Endodermal cell (in vitro differentiated cells): ENCODE data around the gene CORO2B. TPM values are rescaled to one million over a fixed set of nuclear protein-coding genes. Genes with fewer than 3 reads are reported as not detected.

Source experiments
- DNase-seq: peaks from one replicate; pipeline ENCODE4 v3.0.0-alpha.2; 2017
- H3K27ac ChIP-seq: 2 replicates; pipeline ENCODE4 v1.5.1; 2013; ENCODE audit warnings: mild to moderate bottlenecking, low read depth, low read length, moderate library complexity
- H3K27me3 ChIP-seq: 2 replicates; pipeline ENCODE4 v1.6.1; 2013; ENCODE audit warnings: mild to moderate bottlenecking, low read length, moderate library complexity; ENCODE audit not compliant: insufficient read depth, control insufficient read depth, poor library complexity, severe bottlenecking
- H3K36me3 ChIP-seq: 2 replicates; pipeline ENCODE4 v1.7.0; 2013; ENCODE audit warnings: mild to moderate bottlenecking, low read length, moderate library complexity; ENCODE audit not compliant: control insufficient read depth, insufficient read depth
- H3K4me1 ChIP-seq: one replicate; pipeline ENCODE4 v1.7.0; 2013; ENCODE audit warnings: low read length; ENCODE audit not compliant: control insufficient read depth, insufficient read depth
- H3K4me3 ChIP-seq: 2 replicates; pipeline ENCODE4 v1.5.1; 2013; ENCODE audit warnings: mild to moderate bottlenecking, low read length, moderate library complexity
- H3K9ac ChIP-seq: 2 replicates; pipeline ENCODE4 v1.6.1; 2013; ENCODE audit warnings: mild to moderate bottlenecking, low read length, moderate library complexity; ENCODE audit not compliant: poor library complexity, severe bottlenecking; ENCODE audit errors: extremely low read depth
- H3K9me3 ChIP-seq: 2 replicates; pipeline ENCODE4 v1.6.1; 2013; ENCODE audit warnings: mild to moderate bottlenecking, low read length, moderate library complexity; ENCODE audit not compliant: control insufficient read depth
- H3K27ac Mint-ChIP-seq: 2 replicates; pipeline ENCODE4 v1.8.0; 2020; ENCODE audit warnings: mixed read lengths
- H3K27me3 Mint-ChIP-seq: 2 replicates; pipeline ENCODE4 v1.8.0; 2021; ENCODE audit warnings: mild to moderate bottlenecking, mixed read lengths; ENCODE audit not compliant: insufficient read depth
- H3K36me3 Mint-ChIP-seq: 2 replicates; pipeline ENCODE4 v1.8.0; 2020; ENCODE audit warnings: low read depth, mixed read lengths
- H3K4me1 Mint-ChIP-seq: 2 replicates; pipeline ENCODE4 v1.8.0; 2020; ENCODE audit warnings: mixed read lengths
- H3K4me3 Mint-ChIP-seq: 2 replicates; pipeline ENCODE4 v1.8.0; 2020; ENCODE audit warnings: mild to moderate bottlenecking, moderate library complexity, mixed read lengths
- H3K9me3 Mint-ChIP-seq: 2 replicates; pipeline ENCODE4 v1.8.0; 2020; ENCODE audit warnings: mild to moderate bottlenecking, mixed read lengths
- CTCF ChIP-seq: fragments of 200-600 bp; sonication (generic); conservative IDR thresholded peaks from 2 replicates; pipeline ENCODE4 v1.5.0; 2021; ENCODE audit warnings: antibody characterized with exemption, mild to moderate bottlenecking
- WGBS, 2 experiments: methylation state at CpG; one replicate each; pipeline versions ENCODE4 v1.1.5 to v1.1.7; 2013; ENCODE audit warnings: missing lambda C conversion rate in 2 of 2, mixed read lengths in 1 of 2; ENCODE audit not compliant: insufficient coverage in 1 of 2, insufficient read length in 1 of 2; 5-methylcytosine and 5-hydroxymethylcytosine counted together
- total RNA-seq, 2 donors: library from RNA; stranded (reverse); fragmentation: NEBNext Ultra II Directional in 1 of 2; extraction: Animal tissue kit (Norgen Biotek cat#: 25700) in 1 of 2; gene quantifications; 2 replicates in 1 of 2; 3 replicates in 1 of 2; pipeline ENCODE4 v1.2.1, GENCODE V29; 2021

Gene CORO2B
- total RNA-seq, 2 donors from 2014 or later, result 1.1 to 1.2 TPM

- Mint-ChIP-seq H3K27ac (no peak overlapping the region), H3K36me3 (no peaks in the 10 kb centered on the region), H3K27me3 (peaks cover 4% of the 10 kb centered on the region), H3K4me3 (no peak overlapping the region), H3K9me3 (no peaks in the 10 kb centered on the region), H3K4me1 (no peaks in the 10 kb centered on the region)
- no peaks in the 10 kb centered on the region for H3K27me3 ChIP-seq
- DNase-seq, result no peak
- no peak overlapping the region for H3K27ac ChIP-seq
- no peak overlapping the region for H3K9ac ChIP-seq
- WGBS, 2 experiments, result 77% methylated on average over 4 of the region's 4 CpGs; no CpG with 5 or more reads in 1 of the 2 experiments
- no peak for TF ChIP-seq CTCF
- H3K4me1 ChIP-seq, result no peaks in the 10 kb centered on the region
- H3K36me3 ChIP-seq, result no peaks in the 10 kb centered on the region
- H3K9me3 ChIP-seq, result no peaks in the 10 kb centered on the region
- no peak overlapping the region for H3K4me3 ChIP-seq
Measured at GRCh38 chr15:68625853-68626252, 47.1 kb downstream of the CORO2B start.

- no peaks in the 10 kb centered on the region for H3K9me3 ChIP-seq
- H3K4me1 Mint-ChIP-seq, result no peaks in the 10 kb centered on the region
- H3K27ac ChIP-seq, result no peak overlapping the region
- H3K27ac Mint-ChIP-seq, result no peak overlapping the region
- H3K4me1 ChIP-seq, result no peaks in the 10 kb centered on the region
- H3K4me3 Mint-ChIP-seq, result no peak overlapping the region
- H3K27me3 ChIP-seq, result no peaks in the 10 kb centered on the region
- no peak overlapping the region for H3K9ac ChIP-seq
- H3K36me3 ChIP-seq, result no peaks in the 10 kb centered on the region
- no peak for DNase-seq
- no peak overlapping the region for H3K4me3 ChIP-seq
- H3K36me3 Mint-ChIP-seq, result no peaks in the 10 kb centered on the region
- no peak for TF ChIP-seq CTCF
- no peaks in the 10 kb centered on the region for H3K9me3 Mint-ChIP-seq
- WGBS, 2 experiments, result 82% methylated on average over 3 of the region's 3 CpGs
- peaks cover 4% of the 10 kb centered on the region for H3K27me3 Mint-ChIP-seq
Measured at GRCh38 chr15:68626283-68626682, 47.5 kb downstream of the CORO2B start.

- Histone ChIP-seq H3K27ac (no peak overlapping the region), H3K4me1 (no peaks in the 10 kb centered on the region), H3K36me3 (no peaks in the 10 kb centered on the region), H3K9ac (no peak overlapping the region), H3K9me3 (no peaks in the 10 kb centered on the region), H3K4me3 (no peak overlapping the region), H3K27me3 (no peaks in the 10 kb centered on the region)
- Mint-ChIP-seq H3K4me1 (no peaks in the 10 kb centered on the region), H3K27me3 (peaks cover 4% of the 10 kb centered on the region), H3K27ac (no peak overlapping the region), H3K9me3 (no peaks in the 10 kb centered on the region), H3K36me3 (no peaks in the 10 kb centered on the region), H3K4me3 (no peak overlapping the region)
- no peak for DNase-seq
- 68 to 88% methylated on average over 2 to 3 of the region's 3 CpGs for WGBS, 2 experiments
- TF ChIP-seq CTCF, result no peak
Measured at GRCh38 chr15:68626739-68627138, 47.9 kb downstream of the CORO2B start.
